HS-27A (cell line): ENCODE measurements around the gene EVA1A.

Source experiments
- DNase-seq: peaks from one replicate; pipeline ENCODE4 v3.0.0-alpha.2; 2012; ENCODE audit warnings: low read depth, missing footprints

The EVA1A gene

DNA sequence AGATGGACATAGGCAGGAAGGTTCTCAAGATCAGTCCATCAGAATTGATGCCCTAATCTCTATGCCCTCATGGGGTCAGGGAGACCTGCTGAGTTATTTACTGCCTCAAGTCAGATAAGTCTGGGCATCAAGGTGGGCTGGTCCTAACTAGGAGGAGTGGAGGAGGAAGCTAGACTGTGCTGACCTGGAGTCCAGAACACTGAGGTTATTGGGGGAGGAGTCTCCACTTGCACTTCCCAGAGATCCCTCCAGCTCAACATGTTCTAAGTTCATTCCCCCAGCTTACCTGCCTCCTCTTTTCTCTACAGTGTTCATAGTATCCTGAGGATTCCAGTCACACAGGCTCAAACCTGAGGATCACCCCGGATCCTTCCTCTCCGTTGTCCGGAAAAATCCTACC is 19.3 kb downstream of the EVA1A start:
- DNase-seq: no peak

GRCh38 chr2:75540994-75541393 is 19.7 kb downstream of the EVA1A start:
- DNase-seq: no peak

DNA sequence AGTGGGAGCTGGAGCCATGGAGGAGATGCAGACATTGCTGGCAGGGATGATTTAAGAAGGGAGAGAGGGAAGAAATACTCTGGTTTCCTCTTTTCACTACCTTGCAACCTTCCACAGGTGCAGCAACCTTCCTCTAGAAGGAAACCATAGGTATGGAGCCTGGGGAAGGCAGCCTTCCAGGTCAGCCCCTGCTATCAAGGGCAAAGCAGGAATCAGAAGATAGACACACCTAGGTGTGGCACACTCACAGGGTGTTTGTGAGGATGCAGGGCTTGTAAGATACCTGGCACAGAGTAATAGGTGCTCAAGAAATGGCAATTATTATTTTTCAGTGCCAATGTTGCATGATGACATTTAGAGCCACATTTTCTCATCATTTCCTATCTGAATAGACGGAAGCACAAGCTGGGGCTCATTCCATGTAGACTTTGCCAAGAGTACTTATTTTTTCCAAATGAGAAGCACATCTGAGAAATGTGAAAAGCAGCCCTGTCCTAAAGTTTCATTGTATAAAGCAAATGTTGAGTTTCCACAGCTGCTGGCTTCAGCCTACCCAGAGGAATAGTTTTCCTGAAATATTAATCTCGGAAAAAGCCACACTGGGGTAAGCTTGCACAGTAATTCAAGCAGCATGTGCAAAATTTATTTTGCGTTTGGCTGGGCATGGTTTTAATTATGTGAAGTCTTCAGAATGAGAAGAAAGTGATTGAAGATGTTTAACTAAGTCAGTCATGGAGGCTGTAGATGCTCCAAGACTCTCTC is 20.6 kb downstream of the EVA1A start:
- no peak for DNase-seq

GRCh38 chr2:75538521-75539490 is 21.9 kb downstream of the EVA1A start:
- no peak for DNase-seq

GRCh38 chr2:75537658-75538057 is 23.1 kb downstream of the EVA1A start:
- no peak for DNase-seq

DNA sequence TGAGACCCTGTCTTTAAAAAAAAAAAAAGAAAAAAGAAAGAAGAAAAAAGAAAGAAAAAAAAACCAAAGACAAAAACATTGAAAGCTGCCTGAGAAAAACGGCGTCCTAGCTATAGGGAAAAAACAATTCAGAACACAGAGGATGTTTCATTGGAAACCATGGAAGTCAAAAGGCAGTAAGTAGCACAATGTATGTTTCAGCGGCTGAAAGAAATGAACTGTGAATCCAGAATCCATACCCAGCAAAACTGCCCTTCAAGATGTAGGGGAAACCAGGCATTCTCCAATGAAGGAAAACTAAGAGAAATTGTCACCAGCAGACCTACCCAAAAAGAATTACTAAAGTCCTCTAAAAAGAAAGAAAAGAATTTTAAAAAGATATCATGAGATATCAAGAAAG is 27.6 kb downstream of the EVA1A start:
- DNase-seq: no peak

GRCh38 chr2:75532488-75532887 is 28.3 kb downstream of the EVA1A start:
- no peak for DNase-seq

DNA sequence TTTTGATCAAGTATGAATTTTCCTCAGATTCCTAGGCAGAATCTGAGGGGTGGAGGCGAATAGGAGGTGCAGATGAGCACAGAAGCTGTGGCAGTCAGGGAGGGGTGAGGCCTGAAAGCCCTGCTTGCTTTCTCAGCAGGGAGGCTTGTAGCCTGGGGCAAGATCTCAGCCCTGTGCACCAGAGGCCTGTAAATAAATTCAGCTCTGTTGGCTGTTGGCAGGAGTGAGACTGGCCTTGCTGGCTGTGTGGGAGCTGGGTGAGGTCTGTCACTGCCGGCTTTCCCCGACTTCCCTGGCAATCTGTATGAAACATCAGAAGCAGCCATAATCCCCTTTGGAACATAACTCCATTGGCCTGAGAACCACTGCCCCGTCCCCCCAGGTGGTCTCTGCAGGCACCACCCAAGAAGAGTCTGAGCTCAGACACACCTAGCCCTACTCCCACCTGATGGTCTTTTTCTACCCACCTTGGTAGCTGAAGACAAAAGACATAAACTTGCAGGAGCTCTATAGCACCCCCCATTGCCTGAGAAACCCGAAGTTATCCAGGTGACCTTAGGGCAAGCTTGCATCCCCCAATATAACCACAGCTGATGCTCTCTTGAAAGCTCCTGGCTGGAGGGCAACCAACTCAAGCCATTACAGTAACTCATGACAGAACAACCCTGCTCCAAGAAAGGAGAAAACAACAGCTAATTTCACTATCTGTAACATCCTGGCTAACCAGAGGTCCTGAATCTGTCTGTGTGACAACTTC is 32.3 kb downstream of the EVA1A start:
- no peak for DNase-seq

DNA sequence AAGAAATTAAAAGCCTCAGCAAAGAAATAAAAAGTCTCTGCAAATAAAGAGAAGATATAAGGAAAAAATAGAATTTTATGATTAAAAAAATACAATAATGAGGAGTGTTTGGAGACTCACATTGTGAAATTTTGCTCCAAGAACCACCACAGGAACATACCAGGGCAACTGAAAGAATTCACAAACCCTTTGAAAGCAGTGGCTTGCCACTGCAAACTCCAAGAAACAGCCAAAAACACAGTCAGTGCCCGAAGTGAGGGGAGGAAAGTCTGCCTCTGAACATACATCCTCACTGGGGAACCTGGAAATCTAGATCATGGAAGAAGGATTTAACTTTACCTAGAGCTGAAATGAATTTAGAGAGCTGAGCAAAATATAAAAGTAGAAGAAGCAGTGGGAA is 33.1 kb downstream of the EVA1A start:
- DNase-seq: no peak

GRCh38 chr2:75526842-75527241 is 33.9 kb downstream of the EVA1A start:
- DNase-seq: no peak

GRCh38 chr2:75525434-75526310 is 35.1 kb downstream of the EVA1A start:
- DNase-seq: no peak

GRCh38 chr2:75524276-75524911 is 36.3 kb downstream of the EVA1A start:
- no peak for DNase-seq

DNA sequence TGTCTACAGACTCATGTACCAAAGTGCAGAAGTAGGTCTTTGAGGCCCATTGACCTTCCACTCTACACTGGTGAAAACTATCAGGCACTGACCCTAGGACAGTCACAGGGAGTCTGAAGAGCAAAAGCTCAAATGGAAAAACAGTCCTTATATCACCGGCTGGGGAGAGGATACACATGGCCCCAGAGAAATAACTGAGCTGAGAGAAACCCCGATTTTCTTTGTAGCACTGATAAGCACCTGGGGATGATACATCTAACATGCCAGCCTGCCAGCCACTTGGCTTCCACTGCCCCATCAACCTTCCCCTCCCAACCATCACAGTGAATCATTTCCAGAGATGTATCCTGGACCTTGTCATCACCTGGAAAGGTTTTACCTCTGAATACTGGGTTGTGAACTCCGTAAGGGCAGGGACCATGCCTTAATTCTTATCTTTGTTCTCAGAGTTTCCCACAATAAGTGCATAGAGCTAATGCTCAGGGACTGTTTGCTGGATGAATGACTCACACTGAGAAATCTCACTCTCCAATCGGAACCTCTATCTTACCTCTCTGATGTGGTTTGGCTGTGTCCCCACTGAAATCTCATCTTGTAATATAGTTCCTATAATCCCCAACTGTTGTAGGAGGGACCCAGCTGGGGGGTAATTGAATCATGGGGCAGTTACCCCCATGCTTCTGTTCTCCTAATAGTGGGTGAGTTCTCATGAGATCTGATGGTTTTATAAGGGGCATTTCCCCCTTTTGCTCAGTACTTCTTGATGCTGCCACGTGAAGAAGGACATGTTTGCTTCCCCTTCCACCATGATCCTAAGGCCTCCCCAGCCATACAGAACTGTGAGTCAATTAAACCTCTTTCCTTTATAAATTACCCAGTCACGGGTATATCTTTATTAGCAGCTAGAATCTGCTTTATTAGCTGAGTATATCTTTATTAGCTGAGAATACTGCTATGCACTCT is 37.1 kb downstream of the EVA1A start:
- peak; percentile 45 for DNase-seq

GRCh38 chr2:75522543-75523312 is 38.0 kb downstream of the EVA1A start:
- no peak for DNase-seq

DNA sequence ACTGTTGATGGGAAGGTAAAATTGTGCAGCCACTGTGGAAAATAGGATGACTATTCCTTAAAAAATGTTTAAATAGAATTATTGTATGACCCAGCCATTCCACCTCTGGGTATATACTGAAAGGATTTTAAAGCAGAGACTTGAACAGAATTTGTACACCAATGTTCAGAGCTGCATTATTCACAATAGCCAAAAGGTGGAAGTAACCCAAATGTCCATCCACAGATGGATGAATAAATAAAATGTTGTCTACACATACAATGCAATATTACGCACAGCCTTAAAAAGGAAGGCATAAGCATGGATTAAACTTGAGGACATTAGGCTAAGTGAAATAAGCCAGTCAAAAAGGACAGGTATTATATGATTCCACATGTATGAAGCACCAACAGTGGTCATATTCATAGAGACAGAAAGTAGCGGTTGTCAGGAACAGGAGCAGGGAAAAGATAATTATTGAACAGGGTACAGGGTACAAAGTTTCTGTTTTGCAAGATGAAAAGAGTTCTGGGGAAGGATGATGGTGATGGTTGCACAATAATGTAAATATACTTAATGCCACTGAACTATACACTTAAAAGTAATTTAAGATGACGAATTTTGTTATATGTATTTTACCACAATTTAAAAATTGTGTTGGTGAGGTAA is 39.4 kb downstream of the EVA1A start:
- DNase-seq: no peak

DNA sequence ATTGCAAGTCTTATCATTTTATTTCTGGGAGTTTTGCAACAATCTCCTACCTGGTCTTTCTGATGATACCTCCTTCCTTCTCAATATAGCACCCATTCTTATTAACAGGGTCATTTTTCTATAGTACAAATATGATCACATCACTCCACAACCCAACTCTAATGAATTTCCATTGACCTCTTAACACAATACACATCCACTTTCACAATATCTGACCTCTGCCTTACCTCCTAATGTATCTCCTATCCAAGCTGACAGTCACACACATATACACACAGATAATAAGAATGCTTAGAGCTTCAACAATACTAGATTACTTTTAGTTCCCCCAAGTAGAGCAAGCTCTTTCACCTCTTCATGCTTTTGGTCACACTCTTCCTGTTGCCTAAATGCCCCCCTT is 40.9 kb downstream of the EVA1A start:
- DNase-seq: no peak

GRCh38 chr2:75518638-75519465 is 41.9 kb downstream of the EVA1A start:
- no peak for DNase-seq
